GM08714 (cell line): ENCODE data around the gene ANKRD55.
"Not testable (repeated sequence)": the region's sequence is repeated elsewhere in the genome, so short reads cannot be mapped to it uniquely, and the experiment has no call there.

Experiments used
- H3K4me3 ChIP-seq: fragments of 200-500 bp; sonication (Bioruptor generic); 2 replicates; pipeline ENCODE4 v1.5.1; 2014; ENCODE audit warnings: mild to moderate bottlenecking, low read length, inconsistent platforms
- ZNF274 ChIP-seq: IDR thresholded peaks from 2 replicates; pipeline ENCODE4 v1.6.1; 2012; ENCODE audit warnings: mild to moderate bottlenecking, low read depth, low read length

Gene ANKRD55

DNA sequence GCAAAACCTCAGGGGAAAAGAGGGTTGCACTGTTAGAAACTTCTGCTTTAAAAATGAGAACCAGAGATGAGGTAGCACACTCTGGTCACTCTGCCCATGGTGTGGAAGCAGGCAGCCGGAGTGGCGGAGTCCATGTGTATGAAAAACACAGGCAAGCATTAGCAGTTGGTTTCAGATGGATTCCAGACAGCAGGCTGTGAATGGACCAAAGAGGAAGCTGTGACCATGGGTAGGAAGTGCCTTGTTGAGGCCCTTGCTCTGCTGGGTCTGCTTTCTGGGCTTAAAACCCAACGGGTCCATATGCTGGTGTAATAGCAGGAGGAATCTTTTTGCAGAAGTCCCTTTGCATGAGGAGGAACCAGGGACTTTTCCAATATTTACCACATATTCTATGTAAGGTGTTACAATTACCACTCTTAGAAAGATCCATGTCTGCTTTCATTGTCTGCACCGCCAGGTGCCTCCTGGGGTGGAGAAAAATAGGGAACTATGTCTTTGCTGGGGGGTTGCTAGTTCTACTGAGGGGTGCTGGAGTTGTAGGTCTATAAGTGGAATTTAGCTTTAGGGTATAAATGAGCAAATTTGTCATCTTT, 77.0 kb downstream of the ANKRD55 start:
- no peak overlapping the region; the same call in 1 of the 2 replicates for H3K4me3 ChIP-seq
- TF ChIP-seq ZNF274: no peak

DNA sequence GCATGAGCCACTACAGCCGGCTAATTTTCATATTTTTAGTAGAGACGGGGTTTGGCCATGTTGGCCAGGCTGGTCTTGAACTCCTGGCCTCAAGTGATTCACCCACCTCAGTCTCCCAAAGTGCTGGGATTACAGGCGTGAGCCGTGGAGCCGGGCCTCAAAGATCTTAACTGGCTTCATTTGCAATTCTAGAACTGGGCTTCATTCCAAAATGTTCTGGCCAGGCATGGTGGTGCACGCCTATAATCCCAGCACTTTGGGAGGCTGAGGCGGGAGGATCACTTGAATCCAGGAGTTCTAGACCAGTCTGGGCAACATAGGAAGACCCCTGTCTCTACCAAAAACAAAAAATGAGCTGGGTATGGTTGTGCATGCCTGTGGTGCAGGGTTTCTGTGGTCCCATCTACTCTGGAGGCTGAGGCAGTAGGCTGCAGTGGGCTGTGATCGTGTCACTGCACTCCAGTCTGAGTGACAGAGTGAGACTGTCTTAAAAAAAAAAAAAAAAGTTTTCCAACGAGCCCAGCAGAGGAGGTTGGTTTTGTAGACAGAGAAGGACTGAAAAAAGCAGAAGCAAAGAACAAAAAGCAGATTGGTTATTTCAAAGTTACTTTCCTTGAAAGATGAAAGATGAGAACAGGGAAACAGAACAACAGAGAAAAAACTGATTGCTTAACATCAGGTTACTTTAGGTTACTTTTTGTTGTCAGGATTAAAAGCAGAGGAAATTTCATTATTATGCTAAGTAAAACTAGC, 78.2 kb downstream of the ANKRD55 start:
- TF ChIP-seq ZNF274: no peak
- no peak overlapping the region for H3K4me3 ChIP-seq

- no peak overlapping the region for H3K4me3 ChIP-seq
Measured at GRCh38 chr5:56152437-56152836, 80.7 kb downstream of the ANKRD55 start.

DNA sequence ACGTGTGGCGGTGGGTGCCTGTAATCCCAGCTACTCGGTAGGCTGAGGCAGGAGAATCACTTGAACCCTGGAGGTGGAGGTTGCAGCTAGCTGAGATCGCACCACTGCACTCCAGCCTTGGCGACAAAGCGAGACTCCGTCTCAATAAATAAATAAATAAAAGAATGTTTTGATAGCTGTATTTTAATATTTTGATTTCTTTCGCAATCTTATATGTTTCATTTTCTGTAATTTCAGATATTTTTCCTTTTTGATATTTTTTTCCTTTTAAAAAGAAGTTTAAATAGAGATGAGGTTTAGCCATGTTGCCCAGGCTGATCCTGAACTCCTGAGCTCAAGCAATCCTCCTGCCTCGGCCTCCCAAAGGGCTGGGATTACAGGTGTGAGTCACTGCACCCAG, 82.4 kb downstream of the ANKRD55 start:
- not testable (repeated sequence) for H3K4me3 ChIP-seq

More at GRCh38 chr5:56152437-56152836, 80.7 kb downstream of the ANKRD55 start:
- TF ChIP-seq ZNF274: no peak

DNA sequence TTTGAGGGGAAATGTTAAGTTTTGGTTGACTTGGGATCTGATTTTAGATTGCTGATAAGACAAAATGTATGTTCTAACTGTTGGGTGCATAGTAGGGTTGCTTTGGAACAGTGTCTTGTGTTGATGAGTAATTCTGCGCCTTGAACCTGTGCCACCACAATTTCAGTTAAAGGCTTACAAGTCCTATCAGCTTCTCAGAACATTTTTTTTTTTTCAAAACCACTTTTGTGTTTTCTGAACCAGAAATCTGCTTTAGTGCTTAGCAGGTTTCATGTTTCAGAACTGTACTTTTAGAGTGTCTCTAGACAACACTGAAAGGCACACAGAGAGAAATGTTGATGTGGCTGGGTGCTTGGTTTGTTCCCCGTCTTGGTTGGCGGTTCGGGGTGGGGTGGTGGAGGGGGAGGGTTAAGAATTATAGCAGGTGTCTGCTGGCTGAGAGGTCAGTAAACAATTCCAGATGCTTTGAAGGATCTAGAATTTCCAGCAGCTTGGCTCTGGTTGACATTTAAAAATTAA, 84.6 kb downstream of the ANKRD55 start:
- no peak for TF ChIP-seq ZNF274
- H3K4me3 ChIP-seq: no peak overlapping the region

- peak overlapping the region; percentile 52; the same call in 1 of the 2 replicates for H3K4me3 ChIP-seq
- TF ChIP-seq ZNF274: no peak
Measured at GRCh38 chr5:56147659-56148230, 85.4 kb downstream of the ANKRD55 start.

DNA sequence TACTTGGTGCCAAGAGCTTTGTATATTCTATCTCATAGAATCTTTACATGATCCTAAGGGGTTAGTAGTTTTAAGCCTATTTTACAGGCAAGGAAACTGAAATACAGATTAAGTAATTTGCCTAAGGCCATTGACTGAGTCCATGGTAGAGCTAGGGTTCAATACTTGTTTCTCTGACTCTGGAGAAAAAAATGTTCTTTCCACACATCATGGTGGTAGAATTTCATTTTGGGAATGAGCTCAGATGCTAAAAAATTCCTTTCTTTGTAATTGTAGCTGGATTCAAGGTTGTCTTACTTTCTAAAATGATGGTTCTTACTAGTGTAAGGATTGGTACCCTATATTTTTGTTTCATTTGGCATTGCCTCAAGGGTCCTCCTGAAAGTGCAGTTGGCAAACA, 86.0 kb downstream of the ANKRD55 start:
- H3K4me3 ChIP-seq: no peak overlapping the region
- TF ChIP-seq ZNF274: no peak

DNA sequence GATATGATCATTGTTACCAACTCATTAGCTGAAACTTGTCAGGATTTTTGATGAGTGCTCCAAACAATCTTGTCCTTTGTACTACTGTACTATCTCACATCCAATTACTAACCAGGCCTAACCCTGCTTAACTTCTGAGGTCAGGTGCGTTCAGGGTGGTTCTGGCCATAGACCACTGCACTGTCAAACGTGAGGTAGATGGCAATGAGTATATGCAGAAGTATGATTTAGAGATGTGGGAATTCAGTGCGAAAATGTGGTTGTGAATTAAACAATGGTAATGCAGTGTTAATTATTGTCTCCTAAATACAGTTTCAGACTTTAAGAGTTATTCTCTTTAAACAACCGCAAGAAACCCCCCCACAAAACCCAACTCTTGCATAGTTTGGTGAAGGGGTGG, 86.5 kb downstream of the ANKRD55 start:
- TF ChIP-seq ZNF274: no peak
- H3K4me3 ChIP-seq: no peak overlapping the region

GRCh38 chr5:56145511-56145910, 87.6 kb downstream of the ANKRD55 start:
- H3K4me3 ChIP-seq: no peak overlapping the region

DNA sequence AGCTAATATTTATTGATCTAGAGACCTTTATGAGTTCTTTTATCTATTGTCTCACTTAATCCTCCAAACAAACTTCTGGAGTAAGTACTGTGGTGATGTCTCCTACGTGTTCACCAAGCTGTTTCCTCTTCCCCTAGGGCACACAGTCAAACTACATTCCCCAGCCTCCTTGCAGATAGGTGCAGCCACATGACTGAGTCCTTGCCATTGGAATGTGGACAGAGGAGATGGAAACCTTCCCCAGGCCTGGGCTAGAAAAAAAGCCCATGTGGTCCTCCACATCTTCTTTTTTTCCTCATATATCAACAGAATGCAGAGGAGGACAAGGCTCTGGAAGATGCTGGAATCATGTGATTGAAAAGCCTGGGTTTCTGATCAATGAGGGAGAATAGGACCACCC, 88.0 kb downstream of the ANKRD55 start:
- no peak overlapping the region for H3K4me3 ChIP-seq

More at GRCh38 chr5:56145511-56145910, 87.6 kb downstream of the ANKRD55 start:
- no peak for TF ChIP-seq ZNF274

DNA sequence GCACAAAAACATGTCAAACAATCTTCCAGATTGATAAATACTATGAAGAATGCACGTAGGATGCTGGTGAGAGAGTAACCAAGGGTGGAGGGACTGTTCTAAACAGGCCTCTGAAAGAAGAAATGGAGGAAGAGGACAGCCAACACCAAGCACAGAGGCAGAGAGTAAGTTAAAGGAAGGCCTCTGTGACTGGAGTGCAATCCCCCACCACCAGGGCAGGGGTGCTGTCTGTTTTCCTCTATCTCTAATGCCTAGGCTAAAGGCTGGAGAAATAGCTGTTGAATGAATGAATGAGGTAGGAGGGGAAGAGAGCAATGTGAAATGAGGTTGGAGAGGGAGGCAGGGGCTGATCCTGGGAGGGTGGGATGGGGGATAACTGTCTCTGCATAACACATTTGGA, 88.9 kb downstream of the ANKRD55 start:
- no peak for TF ChIP-seq ZNF274
- no peak overlapping the region for H3K4me3 ChIP-seq

More for the DNA sequence above, 88.0 kb downstream of the ANKRD55 start:
- no peak for TF ChIP-seq ZNF274

DNA sequence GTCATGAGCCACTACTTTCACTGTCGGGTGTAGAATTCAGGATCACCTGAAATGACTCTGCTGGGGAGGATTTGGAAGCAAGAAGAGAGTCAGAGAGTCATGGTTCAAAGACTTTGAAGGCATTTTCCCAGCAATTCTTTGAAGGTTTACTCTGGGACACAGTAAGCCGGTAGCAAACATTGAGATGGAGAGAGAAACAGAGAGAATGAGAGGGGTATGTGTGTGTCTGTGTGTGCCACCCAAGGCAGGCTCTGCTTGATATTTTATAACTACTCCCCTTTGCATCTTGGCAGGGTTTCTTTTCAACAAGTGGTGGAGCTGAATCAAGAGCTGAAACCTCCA, 89.8 kb downstream of the ANKRD55 start:
- no peak for TF ChIP-seq ZNF274

DNA sequence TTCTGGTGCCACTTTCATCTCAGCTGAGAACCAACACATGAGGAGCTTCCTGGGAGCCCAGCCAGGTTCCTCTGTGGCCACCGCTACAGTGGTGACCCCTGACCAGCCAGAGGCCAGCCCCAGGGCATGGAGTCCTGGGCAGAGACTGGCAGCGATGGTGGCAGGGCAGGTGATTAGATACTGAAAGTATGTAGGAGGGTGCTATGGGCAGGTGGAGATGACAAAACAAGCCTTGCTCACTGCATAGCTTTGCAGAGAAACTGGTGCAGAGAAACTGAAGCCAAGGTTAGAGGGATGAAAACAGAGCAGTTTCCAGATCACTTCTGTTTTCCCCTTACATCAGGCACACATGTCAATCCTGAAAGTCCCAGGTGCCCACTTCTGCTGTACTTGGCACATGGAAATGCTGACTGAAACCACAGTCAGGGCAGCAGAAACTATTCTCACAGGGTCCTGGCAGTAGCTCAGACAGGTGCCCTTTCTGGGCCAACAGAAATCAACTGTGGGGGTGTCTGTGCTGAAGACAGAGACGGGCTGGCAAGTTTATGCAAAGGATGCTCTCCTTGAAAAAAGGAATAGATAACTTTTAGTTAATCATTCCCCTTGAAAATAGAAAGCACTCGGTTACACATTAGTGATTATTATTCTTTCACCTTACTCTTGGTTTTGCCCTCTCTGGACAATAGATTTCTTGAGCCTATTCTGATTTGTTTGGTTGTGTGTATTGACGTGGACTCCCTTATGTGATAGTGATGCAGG, 90.3 kb downstream of the ANKRD55 start:
- no peak for TF ChIP-seq ZNF274
- H3K4me3 ChIP-seq: peak overlapping the region; percentile 54; the same call in 1 of the 2 replicates

More for the DNA sequence above, 89.8 kb downstream of the ANKRD55 start:
- H3K4me3 ChIP-seq: peak overlapping the region; percentile 54; the same call in 1 of the 2 replicates

- no peak for TF ChIP-seq ZNF274
Measured at GRCh38 chr5:56142233-56142613, 90.9 kb downstream of the ANKRD55 start.

More at GRCh38 chr5:56142233-56142613, 90.9 kb downstream of the ANKRD55 start:
- no peak overlapping the region; the same call in 1 of the 2 replicates for H3K4me3 ChIP-seq
